ENCODE measurements around the gene ZNF664.

GRCh38 chr12:124008595-124008994, 35.6 kb downstream of the ZNF664 start:
- TF ChIP-seq EZH2 (IDR thresholded peaks at IDR 0.05; ENCODE audit: borderline replicate concordance, insufficient read depth, low read depth, low read length, poor library complexity, severe bottlenecking) (no peak), CTCF (IDR thresholded peaks at IDR 0.05) (no peak)
